Stimulated activated CD4-positive, alpha-beta T cell treated with anti-CD3 and anti-CD28 coated beads, Interleukin-2, amount 100 ng/mL, for 4 hours (primary cell): ENCODE results near the gene NAV2.

Experiments
- DNase-seq: peaks from one replicate; pipeline ENCODE4 v3.0.0-alpha.2; 2020; ENCODE audit warnings: low read depth

NAV2 gene

GRCh38 chr11:19774817-19775580 is 62.4 kb downstream of the NAV2 start:
- no peak for DNase-seq

DNA sequence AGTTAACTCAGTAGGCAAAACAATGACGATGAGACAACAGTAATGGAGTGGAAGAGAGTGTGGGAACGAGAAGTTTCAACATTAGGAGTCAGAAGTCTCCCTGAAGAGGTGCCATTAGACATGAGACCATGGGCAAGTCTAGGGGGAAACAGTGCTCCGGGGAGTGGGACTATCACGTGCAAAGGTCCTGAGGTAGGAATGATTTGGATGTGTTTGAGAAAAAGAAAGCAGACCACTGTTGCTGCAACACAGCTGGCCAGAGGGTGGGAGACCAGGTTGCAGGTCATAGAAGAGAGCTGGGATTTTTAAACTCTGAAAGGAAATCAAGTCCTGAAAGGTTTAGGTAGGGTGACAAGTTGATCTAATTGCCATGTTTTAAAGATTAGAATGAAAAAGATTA is 63.0 kb downstream of the NAV2 start:
- DNase-seq: no peak

DNA sequence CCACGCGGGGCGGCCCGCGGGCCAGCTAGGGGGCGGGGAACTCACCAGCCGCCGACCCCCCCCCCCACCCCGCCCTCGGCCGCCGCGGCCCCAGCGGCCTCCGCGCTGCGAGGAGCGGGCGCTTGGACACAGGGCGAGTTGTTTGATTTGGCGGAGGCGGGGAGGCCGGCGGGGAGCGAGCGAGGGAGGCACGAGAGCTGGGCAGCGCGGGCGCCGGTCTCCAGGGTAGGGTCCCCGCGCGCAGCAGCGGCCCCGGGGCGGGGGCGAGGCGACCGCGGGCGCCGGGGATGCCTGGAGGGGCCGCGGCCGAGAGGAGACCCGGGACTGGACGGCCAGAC is 64.4 kb downstream of the NAV2 start:
- DNase-seq: no peak

DNA sequence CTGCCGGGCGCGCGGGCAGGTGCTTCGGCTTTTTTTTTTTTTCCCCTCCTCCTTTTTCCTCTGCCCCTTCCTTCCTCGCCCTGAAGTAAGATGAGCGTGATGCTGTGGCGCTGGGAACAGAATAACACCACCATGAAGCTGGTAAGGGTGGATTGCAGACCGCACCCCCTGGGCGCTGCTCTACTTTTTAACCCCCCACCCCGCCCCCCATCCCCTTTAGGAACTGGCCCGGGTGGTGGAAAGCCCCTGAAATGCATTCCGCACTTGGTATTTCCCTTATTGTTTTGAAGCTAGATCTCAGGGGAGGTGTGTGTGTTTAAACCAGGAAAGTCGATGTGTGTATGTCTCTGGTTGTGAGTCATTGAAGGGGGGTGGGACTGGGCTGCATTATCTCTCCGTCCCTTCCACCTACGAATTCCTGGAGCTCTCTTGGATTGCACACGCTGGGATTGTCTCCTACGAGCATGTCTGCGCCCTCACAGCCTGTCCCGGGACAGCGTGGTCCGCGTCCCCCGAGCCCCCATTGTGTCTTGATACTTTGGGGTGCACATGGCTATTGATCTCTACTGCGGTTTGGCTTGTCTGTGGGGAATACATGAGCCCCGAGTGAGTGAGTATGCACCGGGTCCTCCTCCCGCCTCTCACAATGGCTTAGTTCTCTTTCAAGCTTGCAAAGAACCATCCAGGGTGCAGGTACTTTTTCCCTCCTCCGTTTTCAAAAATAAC is 64.9 kb downstream of the NAV2 start:
- DNase-seq: no peak

GRCh38 chr11:19779740-19780139 is 67.1 kb downstream of the NAV2 start:
- DNase-seq: no peak

GRCh38 chr11:19781351-19781750 is 68.7 kb downstream of the NAV2 start:
- no peak for DNase-seq

- no peak for DNase-seq
Measured at GRCh38 chr11:19785265-19785664, 72.6 kb downstream of the NAV2 start.

- DNase-seq: no peak
Measured at GRCh38 chr11:19786644-19787043, 74.0 kb downstream of the NAV2 start.

DNA sequence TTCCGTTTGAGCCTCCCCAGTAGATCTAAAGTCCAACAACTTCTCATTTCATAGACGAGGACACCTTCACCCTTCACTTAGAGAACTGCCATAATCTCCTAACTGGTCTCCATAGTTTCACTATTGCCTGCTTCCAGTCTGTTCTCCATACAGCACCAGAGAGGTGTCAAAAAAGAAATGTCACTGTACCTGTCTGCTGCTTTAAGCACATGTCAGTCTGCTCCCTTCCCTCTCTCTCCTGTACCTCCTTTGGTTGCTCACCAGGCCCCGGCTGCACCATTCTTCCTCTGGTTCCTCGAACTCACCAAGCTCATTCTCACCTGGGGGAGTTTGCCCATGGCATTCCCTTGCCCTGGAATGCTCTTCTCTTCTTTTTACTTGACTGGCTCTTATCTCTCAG is 75.8 kb downstream of the NAV2 start:
- no peak for DNase-seq

- no peak for DNase-seq
Measured at GRCh38 chr11:19789245-19789644, 76.6 kb downstream of the NAV2 start.

GRCh38 chr11:19789835-19790710 is 77.4 kb downstream of the NAV2 start:
- no peak for DNase-seq

DNA sequence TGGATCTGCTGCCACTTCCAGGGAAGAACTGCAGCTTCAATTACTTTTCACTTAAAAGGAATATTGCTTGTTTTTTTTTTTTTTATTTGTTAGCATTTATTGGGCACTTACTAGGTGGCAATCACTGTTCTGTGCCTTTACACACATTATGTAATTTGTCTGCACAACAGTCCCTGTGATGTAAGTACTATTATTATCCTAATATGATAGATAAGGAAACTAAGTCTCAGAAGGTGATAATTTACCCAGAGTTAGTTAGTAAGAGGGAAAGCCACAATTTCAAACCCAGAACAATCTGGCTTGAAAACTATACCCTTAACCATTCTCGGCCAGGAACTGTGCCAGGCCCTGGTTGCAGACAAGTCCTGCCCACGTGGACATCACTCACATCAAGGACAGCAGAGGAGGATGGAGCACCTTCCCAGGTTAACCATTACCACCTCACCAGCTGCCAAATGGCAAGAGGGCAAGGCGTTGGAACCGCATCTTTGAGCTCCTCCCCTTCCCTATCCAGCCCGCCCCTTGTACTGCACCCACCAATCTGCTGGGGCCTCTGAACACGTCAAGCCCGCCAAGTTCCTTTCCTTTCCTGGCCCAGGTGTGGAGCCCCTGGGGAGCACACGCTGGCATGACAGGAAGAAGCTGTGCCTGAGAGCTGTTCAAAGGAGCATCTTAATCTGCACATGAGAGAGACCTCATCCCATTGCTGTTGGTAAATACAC is 78.4 kb downstream of the NAV2 start:
- DNase-seq: no peak

DNA sequence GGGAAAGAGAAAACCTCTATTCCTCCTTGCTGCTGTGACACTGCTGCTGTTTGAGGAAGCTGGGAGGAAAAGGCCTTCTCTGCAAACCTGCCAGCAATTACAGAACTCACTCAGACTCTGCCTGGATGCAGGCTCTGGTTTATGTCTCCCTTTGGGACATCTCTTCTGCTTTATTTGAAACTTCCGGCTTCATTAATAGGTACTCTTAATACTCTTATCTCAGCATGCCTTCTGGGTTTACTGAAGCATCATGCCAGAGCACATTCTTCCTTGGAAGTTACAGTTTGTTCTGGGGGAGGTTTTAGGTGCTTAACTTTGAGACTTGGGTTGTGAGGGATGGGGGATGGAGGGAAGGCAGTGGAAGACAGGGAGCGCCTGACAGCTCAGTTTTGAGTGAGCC is 79.9 kb downstream of the NAV2 start:
- no peak for DNase-seq

DNA sequence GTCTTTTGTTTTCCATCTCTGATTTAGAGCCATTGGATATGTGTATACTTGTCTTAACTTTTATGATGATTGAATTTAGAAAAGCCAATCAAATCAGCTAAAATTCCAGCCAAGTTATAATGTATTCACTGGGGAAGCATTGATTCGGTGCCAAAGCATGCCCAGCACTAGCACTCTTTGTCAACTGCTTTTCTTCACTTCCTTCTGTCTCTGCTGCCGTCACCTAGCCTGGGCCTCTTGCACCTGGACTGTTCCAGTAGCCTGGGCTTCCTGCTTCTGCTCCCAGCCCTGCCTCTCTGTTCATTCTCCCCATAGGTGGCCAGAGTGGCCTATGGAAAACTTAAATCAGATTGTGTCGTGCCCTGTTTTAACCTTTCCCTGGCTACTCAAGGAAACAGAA is 80.7 kb downstream of the NAV2 start:
- no peak for DNase-seq

DNA sequence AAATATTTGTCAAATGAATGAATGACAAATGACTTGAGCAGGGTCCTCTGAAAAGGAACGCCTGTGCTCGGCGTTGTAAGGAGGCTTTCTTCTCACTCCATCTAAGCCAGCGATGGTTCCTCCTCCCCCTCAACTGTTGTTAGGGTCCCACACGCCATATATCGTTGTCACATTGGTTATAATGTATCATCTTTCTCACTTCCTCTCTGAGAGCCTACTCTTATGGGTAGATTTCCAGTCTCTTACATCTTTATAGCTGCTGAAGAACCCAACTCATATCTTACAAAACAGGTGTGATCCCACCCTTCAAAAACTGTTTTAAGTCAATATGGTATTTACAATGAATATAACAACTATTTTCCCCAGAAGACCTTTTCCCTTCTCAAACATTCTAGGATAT is 81.5 kb downstream of the NAV2 start:
- no peak for DNase-seq

- DNase-seq: no peak
Measured at GRCh38 chr11:19795082-19795481, 82.4 kb downstream of the NAV2 start.

- DNase-seq: no peak
Measured at GRCh38 chr11:19800162-19800561, 87.5 kb downstream of the NAV2 start.

GRCh38 chr11:19800714-19801519 is 88.3 kb downstream of the NAV2 start:
- no peak for DNase-seq

- DNase-seq: no peak
Measured at GRCh38 chr11:19802773-19803293, 90.2 kb downstream of the NAV2 start.

DNA sequence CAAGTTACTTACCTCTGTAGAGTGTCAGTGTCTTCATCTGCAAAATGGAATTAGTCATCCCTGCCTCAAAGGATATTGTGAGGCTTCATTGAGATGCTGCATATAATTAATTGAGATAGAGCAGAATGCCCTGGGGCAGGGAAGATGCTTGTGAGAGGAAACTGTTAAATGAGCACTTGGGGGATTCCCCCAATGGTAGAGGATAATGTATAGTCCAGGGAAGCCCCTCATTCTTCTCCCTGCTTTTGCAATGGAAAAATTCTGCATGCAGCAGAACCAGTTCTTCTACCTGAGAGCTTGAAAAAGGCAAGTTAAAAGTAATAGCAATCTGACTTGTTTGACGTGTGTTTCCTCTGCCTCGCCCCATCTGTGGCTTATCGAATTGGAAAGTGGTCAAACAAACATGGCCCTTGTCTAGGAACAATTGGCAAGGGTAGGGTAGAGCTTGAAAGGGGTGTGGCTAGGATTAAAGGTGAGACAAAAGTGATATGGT is 90.9 kb downstream of the NAV2 start:
- no peak for DNase-seq

GRCh38 chr11:19805376-19805775 is 92.7 kb downstream of the NAV2 start:
- DNase-seq: no peak
